Activated CD8-positive, alpha-beta T cell treated with anti-CD3 and anti-CD28 coated beads for 36 hours (primary cell): ENCODE measurements around the gene TBC1D2B. TPM values are rescaled to one million over a fixed set of nuclear protein-coding genes. Genes with fewer than 3 reads are reported as not detected.
"Not testable (repeated sequence)": the region's sequence is repeated elsewhere in the genome, so short reads cannot be mapped to it uniquely, and the experiment has no call there.

Source experiments
- ATAC-seq: fragments of 200-7000 bp; cut with Tn5 transposase; one replicate; pipeline ENCODE4 v1.10.0; 2021; ENCODE audit warnings: mild to moderate bottlenecking, moderate library complexity
- CTCF ChIA-PET: fragments of 350-600 bp; sonication (Branson Sonifier 250); formaldehyde crosslinking; loops from one replicate; lab custom pipeline; 2021; ENCODE audit warnings: antibody characterized with exemption; lab: Charles Lee
- POLR2A ChIA-PET: fragments of 350-600 bp; sonication (Branson Sonifier 250); formaldehyde crosslinking; loops from one replicate; lab custom pipeline; 2021; ENCODE audit warnings: antibody characterized with exemption; lab: Charles Lee
- DNase-seq: peaks from one replicate; pipeline ENCODE4 v3.0.0-alpha.2; 2020
- H3K27ac Mint-ChIP-seq: one replicate; pipeline ENCODE4 v1.8.0; 2021; ENCODE audit warnings: mild to moderate bottlenecking, mixed read lengths
- H3K27me3 Mint-ChIP-seq: one replicate; pipeline ENCODE4 v1.8.0; 2021; ENCODE audit warnings: mixed read lengths
- H3K36me3 Mint-ChIP-seq: one replicate; pipeline ENCODE4 v1.8.0; 2021; ENCODE audit warnings: low read depth, mixed read lengths
- H3K4me1 Mint-ChIP-seq: one replicate; pipeline ENCODE4 v1.8.0; 2021; ENCODE audit warnings: low read depth, mixed read lengths
- H3K4me3 Mint-ChIP-seq: one replicate; pipeline ENCODE4 v1.8.0; 2021; ENCODE audit warnings: mild to moderate bottlenecking, moderate library complexity, mixed read lengths
- H3K9me3 Mint-ChIP-seq: one replicate; pipeline ENCODE4 v1.8.0; 2021; ENCODE audit warnings: mixed read lengths
- intact Hi-C: fragments of 100-400 bp; cut with micrococcal nuclease; formaldehyde crosslinking; loops from one replicate; pipeline ENCODE4 v1.10.0; 2022
- total RNA-seq, 2 experiments: library from RNA; stranded (reverse); gene quantifications; one replicate each; pipeline ENCODE4 v1.2.3, GENCODE V29; 2021
- TF ChIP-seq, protein P1 (sequence below): fragments of 200-600 bp; IDR thresholded peaks from one replicate; pipeline ENCODE4 v1.8.0; 2022; ENCODE audit warnings: antibody characterized with exemption, mild to moderate bottlenecking

Gene TBC1D2B
- total RNA-seq, 2 experiments from 2014 or later = 62.9 to 65.7 TPM

DNA sequence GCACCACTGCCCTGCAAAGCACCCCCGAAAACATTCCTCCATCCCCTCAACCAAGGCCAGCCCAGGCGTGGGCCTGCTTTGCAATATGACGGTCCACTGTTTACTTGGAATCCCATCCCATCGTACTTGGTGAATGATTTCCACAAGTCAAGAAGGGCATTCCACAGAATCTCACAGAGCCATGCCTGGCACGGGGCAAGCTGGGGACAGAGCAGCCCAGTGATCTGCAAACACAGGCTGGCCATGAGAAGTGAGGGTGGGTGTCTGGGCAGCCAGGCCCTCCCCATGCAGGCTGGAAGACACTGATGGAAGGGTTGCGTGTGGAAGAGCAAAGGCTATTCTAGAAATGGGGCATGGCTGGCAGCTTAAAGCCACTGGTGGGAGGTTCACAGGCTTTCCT lies 80.3 kb downstream of the TBC1D2B start:
- ATAC-seq, H3K27me3 Mint-ChIP-seq, H3K4me3 Mint-ChIP-seq, POLR2A ChIA-PET, DNase-seq, intact Hi-C loops, H3K9me3 Mint-ChIP-seq, H3K27ac Mint-ChIP-seq: not testable (repeated sequence)
- Mint-ChIP-seq H3K36me3 (peaks cover 12% of the 10 kb centered on the region), H3K4me1 (peaks cover 14% of the 10 kb centered on the region)
- CTCF ChIA-PET = interaction anchor here (1.2 to 4.1 kb wide), 3 partner anchors 22 to 110 kb away, joined by 3 to 55 read pairs (median 4); no protein-coding TSS in a partner anchor

DNA sequence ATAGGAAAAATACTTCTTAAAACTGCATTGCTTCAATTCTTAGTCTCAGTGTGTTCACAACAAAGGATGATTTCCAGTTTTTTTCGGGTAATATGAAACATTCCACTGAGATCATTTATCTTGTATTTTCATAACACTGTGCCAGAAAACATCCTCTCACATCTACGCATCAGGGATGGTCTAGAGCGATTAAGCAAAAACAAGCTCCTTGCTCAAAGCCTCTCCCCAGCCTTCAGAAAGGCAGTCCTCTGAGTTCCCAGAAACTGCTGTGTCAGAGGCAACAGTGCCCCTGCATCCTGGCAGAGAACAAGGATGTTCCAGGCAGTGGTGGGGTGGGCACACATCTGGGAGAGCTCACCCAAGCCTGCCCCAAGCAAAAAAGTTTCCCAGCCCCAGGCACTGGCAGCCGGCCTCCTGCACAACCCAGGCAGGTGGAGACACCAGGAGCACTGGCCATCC lies 80.8 kb downstream of the TBC1D2B start:
- H3K27me3 Mint-ChIP-seq, H3K4me3 Mint-ChIP-seq, H3K9me3 Mint-ChIP-seq, POLR2A ChIA-PET, intact Hi-C loops, DNase-seq, ATAC-seq, H3K27ac Mint-ChIP-seq: not testable (repeated sequence)
- Mint-ChIP-seq H3K4me1 (peaks cover 14% of the 10 kb centered on the region), H3K36me3 (peaks cover 12% of the 10 kb centered on the region)
- CTCF ChIA-PET = interaction anchor here (0.7 to 2.2 kb wide), 5 partner anchors 22 to 135 kb away, joined by 3 to 10 read pairs (median 3); partner anchors contain the start of gene CIB2

DNA sequence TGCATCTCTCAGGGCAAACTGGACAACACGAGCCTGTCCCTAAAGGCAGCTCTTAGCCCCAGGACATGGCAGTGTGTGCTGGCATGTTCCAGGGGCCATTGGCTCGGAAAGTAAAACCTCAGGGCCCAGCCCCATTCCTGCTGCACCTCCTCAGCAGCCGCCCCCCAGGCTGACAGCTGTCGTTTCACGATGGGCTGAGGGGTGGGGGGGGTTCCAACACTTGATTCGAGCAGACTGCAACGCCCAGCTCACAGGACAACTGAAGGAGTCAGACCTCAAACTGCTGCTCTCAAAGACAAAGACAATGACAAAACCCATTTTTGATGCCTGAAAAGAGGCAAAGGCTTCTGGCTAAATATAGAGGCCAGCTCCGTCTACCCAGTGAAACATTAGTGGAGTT lies 81.3 kb downstream of the TBC1D2B start:
- CTCF ChIA-PET = interaction anchor here (0.7 to 2.2 kb wide), 6 partner anchors 23 to 135 kb away, joined by 3 to 10 read pairs (median 3); partner anchors contain the start of gene CIB2
- Mint-ChIP-seq H3K36me3 (peaks cover 12% of the 10 kb centered on the region), H3K4me1 (peaks cover 17% of the 10 kb centered on the region)
- DNase-seq, H3K9me3 Mint-ChIP-seq, POLR2A ChIA-PET, H3K27me3 Mint-ChIP-seq, ATAC-seq, H3K4me3 Mint-ChIP-seq, intact Hi-C loops, H3K27ac Mint-ChIP-seq: not testable (repeated sequence)

DNA sequence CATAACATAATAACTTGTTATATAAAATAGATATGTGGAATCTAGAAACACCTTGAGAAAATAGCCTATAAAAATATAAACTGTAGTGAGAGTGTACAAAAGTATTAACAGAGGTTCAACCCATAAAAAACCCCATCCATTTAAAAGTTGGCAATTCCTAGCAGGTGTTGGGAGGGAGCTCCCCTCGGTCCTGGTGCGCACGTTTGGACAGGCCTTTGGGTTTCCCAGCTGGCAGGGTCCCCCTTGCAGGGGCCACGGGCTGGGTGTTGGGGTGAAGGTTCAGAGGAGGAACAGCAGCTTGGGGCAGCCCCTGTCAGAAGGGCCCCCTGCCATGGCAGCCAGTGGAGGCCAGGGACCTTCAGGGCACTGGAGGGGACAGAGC lies 82.0 kb downstream of the TBC1D2B start:
- H3K27ac Mint-ChIP-seq, H3K4me3 Mint-ChIP-seq, POLR2A ChIA-PET, ATAC-seq, H3K36me3 Mint-ChIP-seq, H3K27me3 Mint-ChIP-seq, intact Hi-C loops, H3K9me3 Mint-ChIP-seq, DNase-seq: not testable (repeated sequence)
- H3K4me1 Mint-ChIP-seq = peaks cover 19% of the 10 kb centered on the region
- CTCF ChIA-PET = interaction anchor here (1.1 to 2.2 kb wide), 3 partner anchors 24 to 113 kb away, joined by 3 to 10 read pairs (median 4); no protein-coding TSS in a partner anchor

DNA sequence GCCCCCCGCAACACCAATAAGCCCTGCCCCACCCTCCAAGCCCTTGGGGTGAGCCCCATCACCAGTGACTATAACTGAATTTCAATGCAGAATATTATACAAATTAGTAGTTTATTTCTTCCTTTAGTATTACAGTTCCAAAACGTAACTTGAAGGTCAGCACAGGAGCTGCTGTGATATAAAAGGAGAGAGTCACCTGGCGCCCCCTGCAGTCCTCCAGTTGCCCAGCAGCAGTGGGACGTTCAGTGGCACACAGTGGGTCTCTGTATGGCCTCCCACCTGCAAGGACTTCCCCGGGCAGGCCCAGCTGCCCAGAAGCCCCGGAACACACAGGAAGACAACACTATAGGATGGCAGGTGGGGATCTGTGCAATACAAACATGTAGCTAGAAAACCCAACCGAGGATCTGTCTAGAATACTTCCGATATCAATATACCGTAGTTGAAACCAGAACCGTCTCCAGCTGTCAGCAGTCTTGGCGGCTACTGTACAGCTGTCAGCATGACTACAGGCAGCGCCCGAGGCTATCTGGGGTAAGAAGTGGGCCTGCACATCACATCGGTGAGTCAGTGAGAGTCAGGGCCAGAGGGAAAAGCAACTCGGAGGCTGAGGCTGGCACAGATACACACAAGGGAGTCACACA lies 82.5 kb downstream of the TBC1D2B start:
- H3K36me3 Mint-ChIP-seq, H3K27me3 Mint-ChIP-seq, H3K9me3 Mint-ChIP-seq, intact Hi-C loops, H3K27ac Mint-ChIP-seq, ATAC-seq, H3K4me3 Mint-ChIP-seq, POLR2A ChIA-PET: not testable (repeated sequence)
- peak; percentile 23 for DNase-seq
- H3K4me1 Mint-ChIP-seq = peaks cover 21% of the 10 kb centered on the region
- TF ChIP-seq, protein P1, sequence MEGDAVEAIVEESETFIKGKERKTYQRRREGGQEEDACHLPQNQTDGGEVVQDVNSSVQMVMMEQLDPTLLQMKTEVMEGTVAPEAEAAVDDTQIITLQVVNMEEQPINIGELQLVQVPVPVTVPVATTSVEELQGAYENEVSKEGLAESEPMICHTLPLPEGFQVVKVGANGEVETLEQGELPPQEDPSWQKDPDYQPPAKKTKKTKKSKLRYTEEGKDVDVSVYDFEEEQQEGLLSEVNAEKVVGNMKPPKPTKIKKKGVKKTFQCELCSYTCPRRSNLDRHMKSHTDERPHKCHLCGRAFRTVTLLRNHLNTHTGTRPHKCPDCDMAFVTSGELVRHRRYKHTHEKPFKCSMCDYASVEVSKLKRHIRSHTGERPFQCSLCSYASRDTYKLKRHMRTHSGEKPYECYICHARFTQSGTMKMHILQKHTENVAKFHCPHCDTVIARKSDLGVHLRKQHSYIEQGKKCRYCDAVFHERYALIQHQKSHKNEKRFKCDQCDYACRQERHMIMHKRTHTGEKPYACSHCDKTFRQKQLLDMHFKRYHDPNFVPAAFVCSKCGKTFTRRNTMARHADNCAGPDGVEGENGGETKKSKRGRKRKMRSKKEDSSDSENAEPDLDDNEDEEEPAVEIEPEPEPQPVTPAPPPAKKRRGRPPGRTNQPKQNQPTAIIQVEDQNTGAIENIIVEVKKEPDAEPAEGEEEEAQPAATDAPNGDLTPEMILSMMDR = peak; percentile 29
- CTCF ChIA-PET = interaction anchor here (1.1 kb wide), 1 partner anchor 36 kb away, joined by 3 read pairs; no protein-coding TSS in a partner anchor

DNA sequence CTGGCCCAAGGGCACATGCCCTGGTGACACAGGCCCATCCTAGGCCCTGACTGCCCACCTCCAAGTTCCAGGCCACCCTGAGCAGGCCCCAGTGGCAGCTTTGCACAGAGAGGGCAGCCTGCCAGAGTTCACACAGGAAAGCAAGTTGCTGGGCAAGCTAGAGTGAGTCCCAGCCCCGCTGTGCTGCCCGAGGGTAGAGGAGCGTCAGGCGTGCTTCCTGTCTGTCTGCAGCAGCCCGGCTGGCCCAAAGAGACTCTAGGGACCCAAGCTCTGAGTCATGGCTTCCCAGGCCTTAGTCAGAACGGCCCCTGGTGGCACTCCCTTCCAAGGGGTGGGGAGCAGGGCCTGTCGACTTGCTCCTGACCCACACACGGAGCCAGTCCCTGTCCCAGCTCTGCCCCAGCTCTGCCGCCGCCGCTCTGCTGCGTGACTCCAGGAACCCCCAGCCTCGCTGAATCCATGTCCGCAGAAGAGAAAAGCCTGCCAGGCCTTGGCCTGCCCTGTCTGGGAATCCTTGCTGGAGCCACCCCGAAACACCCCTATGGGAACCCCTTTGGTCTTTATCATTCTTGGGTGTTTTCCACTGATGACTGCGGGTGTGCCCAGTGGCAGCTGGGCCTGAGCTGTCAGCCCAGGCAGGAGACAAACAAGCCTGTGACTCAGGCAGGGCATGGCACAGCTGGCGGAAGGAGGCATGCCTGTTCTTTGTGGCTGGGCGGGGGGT lies 83.4 kb downstream of the TBC1D2B start:
- peak; percentile 53 for DNase-seq
- H3K27me3 Mint-ChIP-seq, H3K36me3 Mint-ChIP-seq, POLR2A ChIA-PET, H3K4me3 Mint-ChIP-seq, intact Hi-C loops, H3K9me3 Mint-ChIP-seq: not testable (repeated sequence)
- Mint-ChIP-seq H3K4me1 (peaks cover 23% of the 10 kb centered on the region), H3K27ac (peak overlapping the region; percentile 57)
- peak; percentile 59 for ATAC-seq
- CTCF ChIA-PET = interaction anchor here (1.2 kb wide), 1 partner anchor 114 kb away, joined by 5 read pairs; no protein-coding TSS in a partner anchor

DNA sequence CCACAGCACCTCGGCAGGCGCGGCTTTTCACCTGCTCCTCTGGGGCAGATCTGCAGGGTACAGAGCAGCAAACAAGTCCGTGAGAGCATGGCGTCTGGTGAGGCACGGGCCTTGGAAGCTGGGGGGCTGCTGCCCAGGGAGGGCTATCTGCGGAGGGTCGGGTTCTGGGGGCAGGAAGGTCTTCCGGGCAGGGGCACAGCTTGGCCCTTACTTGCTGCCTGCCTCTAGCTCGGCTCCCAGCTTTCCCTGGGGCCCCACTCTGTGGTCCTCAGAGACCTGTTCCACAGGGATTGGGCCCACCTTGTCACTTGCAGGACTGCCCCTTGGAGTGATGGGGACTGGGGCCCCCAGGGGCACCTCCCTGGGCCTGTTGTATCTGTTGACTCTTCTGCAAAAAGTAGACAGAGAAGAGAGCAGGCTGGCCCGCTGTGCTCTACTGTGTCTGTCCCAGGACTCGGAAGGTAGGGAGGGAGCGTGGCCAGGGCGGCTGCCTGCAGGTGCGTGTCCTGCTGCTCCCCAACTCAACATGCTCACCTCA lies 84.1 kb downstream of the TBC1D2B start:
- intact Hi-C loops = no loop called here

More for the DNA sequence above, 84.1 kb downstream of the TBC1D2B start:
- no peaks in the 10 kb centered on the region for H3K36me3 Mint-ChIP-seq
- CTCF ChIA-PET = interaction anchor here (1.1 to 1.2 kb wide), 2 partner anchors 115 to 202 kb away, joined by 3 to 5 read pairs; no protein-coding TSS in a partner anchor
- H3K4me3 Mint-ChIP-seq = no peak overlapping the region
- H3K27me3 Mint-ChIP-seq = no peaks in the 10 kb centered on the region
- no peak for DNase-seq
- H3K9me3 Mint-ChIP-seq = no peaks in the 10 kb centered on the region
- H3K27ac Mint-ChIP-seq = peak overlapping the region; percentile 57
- POLR2A ChIA-PET = interaction anchor here (1.2 kb wide), 1 partner anchor 26 kb away, joined by 3 read pairs; no protein-coding TSS in a partner anchor
- H3K4me1 Mint-ChIP-seq = peaks cover 23% of the 10 kb centered on the region
- no peak for ATAC-seq
- TF ChIP-seq, protein P1 = no peak
